ENCODE data around the gene LRRC1.
"Not testable (repeated sequence)": the region's sequence is repeated elsewhere in the genome, so short reads cannot be mapped to it uniquely, and the experiment has no call there.

LRRC1 gene

GRCh38 chr6:53793318-53794136 is 1.3 kb upstream of the LRRC1 start:
- peak; percentile 75 for DNase-seq

GRCh38 chr6:53794137-53794719 is 577 bp upstream of the LRRC1 start:
- DNase-seq: peak; percentile 81

- DNase-seq: no peak
Observed at GRCh38 chr6:53795340-53795701, 516 bp downstream of the LRRC1 start.

- peak; percentile 66 for DNase-seq
Observed at GRCh38 chr6:53795702-53796450, 1.1 kb downstream of the LRRC1 start.

- DNase-seq: no peak
Observed at GRCh38 chr6:53796451-53796780, 1.6 kb downstream of the LRRC1 start.

GRCh38 chr6:53796791-53797190 is 2.0 kb downstream of the LRRC1 start:
- DNase-seq: no peak

GRCh38 chr6:53797304-53797703 is 2.5 kb downstream of the LRRC1 start:
- DNase-seq: no peak

GRCh38 chr6:53799340-53799739 is 4.5 kb downstream of the LRRC1 start:
- no peak for DNase-seq

- no peak for DNase-seq
Observed at GRCh38 chr6:53801022-53801421, 6.2 kb downstream of the LRRC1 start.

GRCh38 chr6:53802582-53802981 is 7.8 kb downstream of the LRRC1 start:
- no peak for DNase-seq

- no peak for DNase-seq
Observed at GRCh38 chr6:53803081-53803860, 8.5 kb downstream of the LRRC1 start.

GRCh38 chr6:53805016-53805415 is 10.2 kb downstream of the LRRC1 start:
- DNase-seq: no peak

GRCh38 chr6:53805725-53806124 is 10.9 kb downstream of the LRRC1 start:
- DNase-seq: no peak

GRCh38 chr6:53807606-53808005 is 12.8 kb downstream of the LRRC1 start:
- DNase-seq: not testable (repeated sequence)

GRCh38 chr6:53808302-53808881 is 13.6 kb downstream of the LRRC1 start:
- no peak for DNase-seq

GRCh38 chr6:53809691-53810090 is 14.9 kb downstream of the LRRC1 start:
- no peak for DNase-seq

GRCh38 chr6:53811082-53811481 is 16.3 kb downstream of the LRRC1 start:
- no peak for DNase-seq

GRCh38 chr6:53811746-53812145 is 16.9 kb downstream of the LRRC1 start:
- no peak for DNase-seq

- no peak for DNase-seq
Observed at GRCh38 chr6:53813096-53813495, 18.3 kb downstream of the LRRC1 start.

- no peak for DNase-seq
Observed at GRCh38 chr6:53813801-53814200, 19.0 kb downstream of the LRRC1 start.

- DNase-seq: no peak
Observed at GRCh38 chr6:53814353-53814752, 19.5 kb downstream of the LRRC1 start.

GRCh38 chr6:53815381-53816119 is 20.7 kb downstream of the LRRC1 start:
- DNase-seq: no peak
